PC-3 (cell line): Measurements from ENCODE around the gene FGGY. TPM values are rescaled to one million over a fixed set of nuclear protein-coding genes. Genes with fewer than 3 reads are reported as not detected.
"Not testable (repeated sequence)": the region's sequence is repeated elsewhere in the genome, so short reads cannot be mapped to it uniquely, and the experiment has no call there.

Experiments
- ATAC-seq: fragments of 200-7000 bp; cut with Tn5 transposase; 2 replicates; pipeline ENCODE4 v1.9.1; 2020; ENCODE audit warnings: mild to moderate bottlenecking, moderate library complexity
- BruUV-seq: library from RNA; stranded (reverse); fragments of 400-500 nt; replicated peaks from 2 replicates; lab custom pipeline; 2021; lab: Mats Ljungman, UMichigan
- CTCF ChIA-PET: fragments of 300-600 bp; sonication (Branson Sonifier 250); formaldehyde crosslinking; loops from one replicate; lab custom pipeline; 2022; ENCODE audit warnings: antibody characterized with exemption; lab: Charles Lee
- POLR2A ChIA-PET: fragments of 300-600 bp; sonication (Branson Sonifier 250); formaldehyde crosslinking; loops from one replicate; lab custom pipeline; 2022; ENCODE audit warnings: antibody characterized with exemption; ENCODE audit not compliant: unreplicated experiment; lab: Charles Lee
- DNase-seq: peaks from one replicate; pipeline ENCODE4 v3.0.0-alpha.2; 2015
- H2AFZ ChIP-seq: fragments of 300-600 bp; sonication (generic); 2 replicates; pipeline ENCODE4 v1.6.0; 2016; ENCODE audit warnings: antibody characterized with exemption, low read length
- H3F3A ChIP-seq: fragments of 300-600 bp; sonication (generic); one replicate; pipeline ENCODE4 v1.6.0; 2017; ENCODE audit warnings: antibody characterized with exemption, low read length, control low read depth, mild to moderate bottlenecking; ENCODE audit not compliant: unreplicated experiment
- H3K27ac ChIP-seq: fragments of 300-600 bp; sonication (generic); 2 replicates; pipeline ENCODE4 v1.5.1; 2016; ENCODE audit warnings: mild to moderate bottlenecking, low read length
- H3K27me3 ChIP-seq: fragments of 300-600 bp; sonication (generic); 2 replicates; pipeline ENCODE4 v1.6.1; 2016; ENCODE audit warnings: low read length, mixed read lengths
- H3K36me3 ChIP-seq: fragments of 300-600 bp; sonication (generic); 2 replicates; pipeline ENCODE4 v1.6.1; 2016; ENCODE audit warnings: low read depth, mixed run types, low read length, mixed read lengths
- H3K4me1 ChIP-seq: fragments of 300-600 bp; sonication (generic); 2 replicates; pipeline ENCODE4 v1.5.1; 2016; ENCODE audit warnings: low read length; ENCODE audit not compliant: insufficient read depth
- H3K4me2 ChIP-seq: fragments of 300-600 bp; sonication (generic); 2 replicates; pipeline ENCODE4 v1.6.0; 2016; ENCODE audit warnings: low read length
- H3K4me3 ChIP-seq: fragments of 300-600 bp; sonication (generic); 2 replicates; pipeline ENCODE4 v1.5.1; 2016; ENCODE audit warnings: mild to moderate bottlenecking, low read length, mixed read lengths
- H3K79me2 ChIP-seq: fragments of 300-600 bp; sonication (generic); 2 replicates; pipeline ENCODE4 v1.6.1; 2017; ENCODE audit warnings: low read length, mixed read lengths
- H3K9ac ChIP-seq: fragments of 300-600 bp; sonication (generic); 2 replicates; pipeline ENCODE4 v1.6.0; 2016; ENCODE audit warnings: mild to moderate bottlenecking, low read length
- H3K9me2 ChIP-seq: fragments of 300-600 bp; sonication (generic); replicated peaks from 2 replicates; pipeline ENCODE4 v1.6.1; 2016; ENCODE audit warnings: mixed run types, low read length, mixed read lengths
- H3K9me3 ChIP-seq: fragments of 300-600 bp; sonication (generic); 2 replicates; pipeline ENCODE4 v1.6.1; 2016; ENCODE audit warnings: low read length, mixed read lengths
- H4K20me1 ChIP-seq: fragments of 300-600 bp; sonication (generic); 2 replicates; pipeline ENCODE4 v1.6.1; 2016; ENCODE audit warnings: low read length, mixed read lengths
- EZH2 ChIP-seq: fragments of 300-600 bp; sonication (generic); IDR thresholded peaks from one replicate; pipeline ENCODE4 v1.6.1; 2017; ENCODE audit warnings: antibody characterized with exemption, mild to moderate bottlenecking, low read length; ENCODE audit not compliant: unreplicated experiment
- EZH2phosphoT487 ChIP-seq: fragments of 300-600 bp; sonication (generic); IDR thresholded peaks from 2 replicates; pipeline ENCODE4 v1.6.1; 2018; ENCODE audit warnings: mild to moderate bottlenecking, antibody characterized with exemption, low read length, borderline replicate concordance
- intact Hi-C: fragments of 100-400 bp; cut with micrococcal nuclease; formaldehyde crosslinking; loops from 2 replicates; pipeline ENCODE4 v1.9.0; 2023
- total RNA-seq: library from RNA; depleted of rRNA; stranded (reverse); fragments of >200 nt; gene quantifications from 2 replicates; pipeline ENCODE4 v1.2.3, GENCODE V29; 2014
- TF ChIP-seq, protein P1 (sequence below): fragments of 300-600 bp; sonication (generic); conservative IDR thresholded peaks from 2 replicates; pipeline ENCODE4 v1.5.1; 2017; ENCODE audit warnings: antibody characterized with exemption, low read depth, mild to moderate bottlenecking, low read length

FGGY gene
- total RNA-seq, 1 experiment from 2014 or later: 7.4 TPM

DNA sequence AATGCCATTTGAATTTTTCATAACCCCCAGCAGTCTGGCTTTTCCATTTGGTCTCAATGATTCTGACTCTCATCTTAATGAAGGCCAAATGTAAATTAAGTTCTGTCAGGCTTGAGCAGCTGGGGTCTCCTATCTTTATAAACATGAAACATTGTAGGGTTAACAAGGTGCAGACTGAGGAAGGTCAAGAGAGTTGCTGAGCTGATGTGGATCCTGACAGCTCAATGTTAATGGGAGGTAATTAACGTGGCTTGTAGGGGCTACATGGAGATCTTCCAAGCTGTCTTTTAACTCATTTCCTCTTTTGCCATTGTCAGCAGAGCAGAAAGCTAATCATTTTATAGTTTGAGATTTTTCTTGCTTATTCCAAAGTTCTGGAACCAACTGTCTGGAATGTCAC is 55.2 kb downstream of the FGGY start:
- Histone ChIP-seq H3K9me2 (no peaks in the 10 kb centered on the region), H2AFZ (no peak overlapping the region), H3K79me2 (no peaks in the 10 kb centered on the region), H3K27me3 (no peaks in the 10 kb centered on the region), H4K20me1 (no peaks in the 10 kb centered on the region), H3F3A (no peaks in the 10 kb centered on the region), H3K36me3 (no peaks in the 10 kb centered on the region), H3K9me3 (no peaks in the 10 kb centered on the region), H3K4me2 (no peak overlapping the region), H3K4me3 (no peak overlapping the region), H3K4me1 (peaks cover 9% of the 10 kb centered on the region), H3K27ac (no peak overlapping the region), H3K9ac (no peak overlapping the region)
- POLR2A ChIA-PET: no interaction called here
- ATAC-seq (no peak), DNase-seq (no peak)
- TF ChIP-seq, protein P1, sequence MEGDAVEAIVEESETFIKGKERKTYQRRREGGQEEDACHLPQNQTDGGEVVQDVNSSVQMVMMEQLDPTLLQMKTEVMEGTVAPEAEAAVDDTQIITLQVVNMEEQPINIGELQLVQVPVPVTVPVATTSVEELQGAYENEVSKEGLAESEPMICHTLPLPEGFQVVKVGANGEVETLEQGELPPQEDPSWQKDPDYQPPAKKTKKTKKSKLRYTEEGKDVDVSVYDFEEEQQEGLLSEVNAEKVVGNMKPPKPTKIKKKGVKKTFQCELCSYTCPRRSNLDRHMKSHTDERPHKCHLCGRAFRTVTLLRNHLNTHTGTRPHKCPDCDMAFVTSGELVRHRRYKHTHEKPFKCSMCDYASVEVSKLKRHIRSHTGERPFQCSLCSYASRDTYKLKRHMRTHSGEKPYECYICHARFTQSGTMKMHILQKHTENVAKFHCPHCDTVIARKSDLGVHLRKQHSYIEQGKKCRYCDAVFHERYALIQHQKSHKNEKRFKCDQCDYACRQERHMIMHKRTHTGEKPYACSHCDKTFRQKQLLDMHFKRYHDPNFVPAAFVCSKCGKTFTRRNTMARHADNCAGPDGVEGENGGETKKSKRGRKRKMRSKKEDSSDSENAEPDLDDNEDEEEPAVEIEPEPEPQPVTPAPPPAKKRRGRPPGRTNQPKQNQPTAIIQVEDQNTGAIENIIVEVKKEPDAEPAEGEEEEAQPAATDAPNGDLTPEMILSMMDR: no peak
- TF ChIP-seq EZH2phosphoT487 (no peak), EZH2 (no peak)
- CTCF ChIA-PET: no interaction called here
- intact Hi-C loops: no loop called here
- BruUV-seq: no TSS peak

DNA sequence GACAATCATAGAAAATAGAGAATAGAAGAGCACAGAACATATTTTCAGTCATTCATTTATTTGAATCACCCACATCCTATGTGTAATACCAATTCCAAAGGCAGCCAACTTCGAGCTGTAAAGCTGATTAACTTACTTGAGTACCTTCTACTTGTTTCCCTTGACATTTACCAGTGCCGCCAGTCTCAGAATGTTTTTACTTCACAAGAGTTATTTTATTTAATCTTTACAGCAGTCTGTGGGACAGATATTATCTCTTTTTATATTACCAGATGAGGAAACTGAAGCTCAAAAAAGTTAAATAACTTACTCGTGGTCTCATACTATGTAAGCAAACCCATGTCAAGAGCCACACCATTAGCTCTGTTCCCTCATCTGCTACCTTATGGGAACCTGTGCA is 56.6 kb downstream of the FGGY start:
- intact Hi-C loops: no loop called here
- H3K9me3 ChIP-seq: no peaks in the 10 kb centered on the region
- H4K20me1 ChIP-seq: no peaks in the 10 kb centered on the region
- ChIA-PET CTCF (no interaction called here), POLR2A (no interaction called here)
- H2AFZ ChIP-seq: no peak overlapping the region
- H3K9me2 ChIP-seq: no peaks in the 10 kb centered on the region
- H3K9ac ChIP-seq: no peak overlapping the region
- no peaks in the 10 kb centered on the region for H3F3A ChIP-seq
- TF ChIP-seq, protein P1: no peak
- no peak for TF ChIP-seq EZH2
- no peak for TF ChIP-seq EZH2phosphoT487
- no peaks in the 10 kb centered on the region for H3K27me3 ChIP-seq
- ATAC-seq (no peak), DNase-seq (no peak)
- BruUV-seq: no TSS peak
- no peak overlapping the region for H3K4me2 ChIP-seq
- peaks cover 9% of the 10 kb centered on the region for H3K4me1 ChIP-seq
- H3K27ac ChIP-seq: no peak overlapping the region
- no peaks in the 10 kb centered on the region for H3K36me3 ChIP-seq
- H3K4me3 ChIP-seq: no peak overlapping the region
- H3K79me2 ChIP-seq: no peaks in the 10 kb centered on the region

DNA sequence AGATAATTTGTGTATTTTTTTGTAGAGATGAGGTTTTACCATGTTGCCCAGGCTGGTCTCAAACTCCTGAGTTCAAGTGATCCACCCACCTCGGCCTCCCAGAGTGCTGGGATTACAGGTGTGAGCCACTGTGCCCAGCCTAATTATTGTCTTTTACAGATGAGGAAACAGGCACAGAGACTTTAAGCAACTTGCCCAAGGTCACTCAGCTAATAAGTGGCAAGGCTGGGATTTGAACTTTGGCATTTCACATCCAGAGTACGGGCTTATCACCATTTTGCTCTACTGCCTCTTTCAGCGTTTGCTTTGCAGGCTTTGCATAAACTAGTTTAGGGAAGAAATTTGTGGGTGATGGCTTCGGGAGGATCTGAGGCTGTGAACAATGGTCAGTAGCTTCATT is 57.3 kb downstream of the FGGY start:
- H3K9me2 ChIP-seq, H3F3A ChIP-seq, DNase-seq, H3K27me3 ChIP-seq, H3K9me3 ChIP-seq, H3K9ac ChIP-seq, H3K36me3 ChIP-seq, intact Hi-C loops, H3K79me2 ChIP-seq, BruUV-seq, H3K4me3 ChIP-seq, ATAC-seq, H3K4me1 ChIP-seq, H4K20me1 ChIP-seq, H2AFZ ChIP-seq, H3K27ac ChIP-seq, H3K4me2 ChIP-seq, POLR2A ChIA-PET, CTCF ChIA-PET: not testable (repeated sequence)
